Activated gamma-delta T cell treated with anti-CD3 and anti-CD28 coated beads, Interleukin-2, amount 50 U/mL, for 16 hours (primary cell): ENCODE results near the gene HOXB9.

Source experiments
- DNase-seq: peaks from one replicate; pipeline ENCODE4 v3.0.0-alpha.2; 2020; ENCODE audit warnings: low read depth

Gene HOXB9

DNA sequence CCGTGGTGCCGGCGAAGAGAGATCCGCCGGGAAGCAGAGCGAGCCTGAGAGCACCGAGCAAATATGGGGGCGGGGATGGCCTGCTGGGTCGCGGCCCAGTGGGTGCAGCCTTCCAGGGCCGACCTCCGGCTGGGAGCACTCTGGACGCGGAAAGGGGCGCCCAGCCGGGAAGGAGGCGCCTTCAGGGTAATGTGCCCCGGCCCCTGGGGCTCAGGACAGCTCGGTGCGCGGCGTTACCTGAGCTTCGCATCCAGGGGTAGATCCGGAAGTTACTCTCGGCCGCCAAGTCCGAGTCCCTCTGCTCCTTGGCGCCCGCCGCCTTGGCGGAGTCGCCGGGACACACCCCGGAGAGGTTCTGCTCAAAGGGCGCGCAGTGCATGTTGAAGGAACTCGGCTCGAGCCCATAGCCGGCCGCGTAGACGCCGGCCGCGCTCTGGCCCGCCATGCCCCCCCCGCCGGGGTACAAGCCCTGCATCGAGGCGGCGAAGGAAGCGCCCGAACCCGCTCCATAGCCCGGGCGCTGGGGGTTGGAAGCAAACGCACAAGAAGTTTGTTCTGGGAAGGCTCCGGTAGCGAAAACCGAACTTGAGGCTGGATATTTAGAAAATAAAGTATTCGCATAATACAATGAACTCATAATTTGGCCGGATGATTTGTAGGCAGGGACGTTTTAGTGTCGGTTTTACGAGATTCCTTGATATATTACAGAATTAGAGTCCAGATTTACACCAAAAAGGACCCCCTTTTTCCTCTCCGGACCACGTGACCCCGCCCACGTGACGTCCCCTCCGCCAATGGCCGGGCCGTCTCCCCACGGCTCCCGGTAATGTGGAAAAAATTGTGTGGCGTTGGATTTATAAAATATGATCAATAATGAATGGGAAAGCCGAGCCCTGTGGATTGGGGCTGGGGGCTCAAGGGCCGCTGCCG, 15.6 kb downstream of the HOXB9 start, which contains the start of gene HOXB7:
Gene HOXB7 (minus strand): TSS at position 736 of the 930 bp plus-strand sequence. CDS start 99 bp downstream, at position 637.
- no peak for DNase-seq

DNA sequence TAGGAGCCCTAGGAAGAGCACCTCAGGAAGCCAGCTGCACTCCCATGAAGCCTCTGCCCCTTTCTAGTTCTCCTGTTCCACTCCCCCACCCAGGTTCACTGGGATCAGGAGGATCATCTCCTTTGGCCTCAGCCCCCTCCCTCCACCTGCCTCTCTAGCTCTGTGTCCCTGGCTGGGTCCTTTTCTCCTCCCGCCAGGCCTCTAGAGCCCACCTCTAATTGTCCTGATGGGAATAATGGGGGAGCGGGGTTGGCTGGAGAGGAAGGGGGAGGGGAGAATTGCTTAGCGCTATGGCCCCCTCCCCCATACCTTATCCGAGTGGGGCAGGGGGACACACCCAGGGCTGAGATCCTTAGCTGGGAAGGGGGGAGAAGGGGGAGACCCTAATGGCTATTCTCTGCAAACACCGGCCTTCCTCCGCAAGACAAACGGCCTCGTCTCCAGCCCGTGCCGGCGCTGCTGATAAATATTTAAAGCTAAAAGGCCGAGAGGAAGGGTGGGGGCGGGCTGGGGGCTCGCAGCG, 16.3 kb downstream of the HOXB9 start:
- DNase-seq = no peak

DNA sequence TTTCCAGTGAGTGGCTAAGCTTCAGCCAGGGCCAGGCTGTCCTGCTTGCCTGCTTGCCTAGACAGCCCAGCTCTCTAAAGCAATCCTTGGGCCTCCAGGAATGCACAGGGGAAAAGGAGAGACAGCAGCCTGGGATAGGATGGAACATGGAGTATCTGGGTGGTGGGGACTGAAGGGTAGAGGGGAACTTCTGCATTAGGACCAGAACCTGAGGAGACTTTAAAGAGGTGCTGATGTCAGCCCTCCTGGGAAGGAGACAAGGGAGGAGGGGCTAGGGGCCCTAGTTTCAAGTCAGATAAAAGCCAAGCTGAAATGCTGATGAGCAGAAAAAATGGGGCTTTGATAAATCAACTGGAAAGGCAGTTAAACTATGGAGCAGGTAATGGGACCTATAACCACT, 17.1 kb downstream of the HOXB9 start:
- no peak for DNase-seq

DNA sequence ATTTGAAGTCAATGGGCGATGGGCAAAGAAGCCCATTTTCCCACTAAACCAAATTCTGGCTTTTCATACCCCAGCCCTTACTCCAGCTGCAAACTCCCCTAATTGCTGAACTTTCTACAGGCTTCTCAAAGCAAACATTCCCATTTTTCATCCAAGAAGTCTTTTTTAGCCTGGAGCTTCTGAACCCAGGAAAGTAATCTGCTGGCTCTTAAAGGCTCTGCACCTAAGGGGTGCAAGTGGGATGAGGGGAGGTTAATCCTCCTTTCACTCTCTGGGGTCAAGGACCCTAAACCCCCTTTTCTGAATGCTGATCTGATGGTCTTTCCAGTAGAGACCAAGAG, 17.7 kb downstream of the HOXB9 start:
- DNase-seq = no peak

DNA sequence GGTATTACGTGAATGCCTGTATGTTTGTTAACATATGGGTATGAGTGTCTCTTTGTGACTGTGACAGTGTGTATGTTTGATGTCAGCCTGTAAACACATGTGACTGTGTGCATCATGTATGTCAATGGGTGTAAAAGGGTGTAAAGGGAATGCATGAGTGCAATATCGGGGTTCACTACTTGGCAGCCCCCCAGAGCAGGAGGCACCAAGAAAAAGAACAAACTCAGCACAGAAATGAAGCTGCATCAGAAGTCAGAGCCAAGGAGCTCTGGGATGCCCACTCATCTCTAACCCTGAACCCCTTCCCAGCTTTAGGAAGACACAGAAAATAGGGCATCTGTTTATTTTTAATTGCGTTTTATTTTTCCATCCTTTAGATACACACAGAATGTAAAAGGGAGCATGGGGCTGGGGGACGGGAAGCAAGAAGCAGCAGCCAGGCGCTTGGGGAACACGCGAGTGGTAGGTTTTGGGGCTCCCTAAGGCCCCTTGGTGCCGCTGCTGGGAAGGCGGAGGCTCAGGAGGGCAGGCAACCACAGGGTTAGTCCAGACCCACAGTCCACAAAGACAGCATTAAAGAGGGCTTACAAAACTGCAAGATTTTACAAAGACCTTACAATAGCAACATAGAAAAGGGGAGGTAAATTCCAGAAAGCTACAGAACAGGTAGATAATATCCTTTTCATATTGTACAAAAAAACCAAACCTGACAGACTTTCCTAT, 19.1 kb downstream of the HOXB9 start:
- DNase-seq = no peak

DNA sequence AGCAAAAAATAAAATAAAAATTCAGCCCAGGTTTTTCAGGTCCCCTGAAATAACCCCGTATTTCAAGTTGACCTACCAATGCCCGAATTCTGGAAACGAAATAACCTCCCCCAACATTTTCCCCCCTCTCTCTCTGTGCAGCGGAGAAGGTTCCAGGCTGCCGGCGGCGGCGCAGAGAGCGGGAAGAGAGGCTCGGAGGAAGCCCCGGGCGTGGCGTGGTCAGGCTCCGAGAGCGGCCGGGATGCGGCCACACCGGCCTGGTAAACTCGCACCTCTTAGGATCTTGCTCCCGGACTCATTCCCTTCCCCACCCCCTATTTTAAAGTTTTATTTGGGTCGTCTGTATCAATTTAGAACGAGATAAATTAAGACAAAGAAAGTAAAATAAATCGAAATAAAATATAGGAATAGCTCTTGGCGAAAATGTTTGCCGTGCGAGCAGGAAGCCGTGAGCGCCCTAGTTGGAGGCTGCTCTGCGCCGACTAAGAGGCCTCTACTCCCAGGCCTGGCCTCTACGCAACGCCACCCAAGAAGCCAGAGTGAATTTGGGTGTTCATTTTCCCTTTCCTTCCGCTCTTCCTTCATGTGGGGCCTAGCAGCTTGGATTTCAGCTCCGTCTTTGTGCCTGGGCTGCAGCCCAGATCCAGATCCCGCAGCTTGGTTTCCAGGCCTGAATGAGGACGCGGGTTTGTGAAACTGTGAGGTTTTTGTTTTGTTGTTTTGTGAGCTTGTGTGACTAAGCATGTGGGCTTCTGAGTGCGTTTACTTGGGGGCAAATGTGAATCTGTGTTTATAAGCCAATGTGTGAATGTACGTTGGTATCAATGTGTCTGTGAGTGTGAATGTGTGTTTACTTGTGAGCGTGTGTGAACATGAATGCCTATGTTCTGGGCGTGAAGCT, 19.9 kb downstream of the HOXB9 start:
- DNase-seq = no peak

DNA sequence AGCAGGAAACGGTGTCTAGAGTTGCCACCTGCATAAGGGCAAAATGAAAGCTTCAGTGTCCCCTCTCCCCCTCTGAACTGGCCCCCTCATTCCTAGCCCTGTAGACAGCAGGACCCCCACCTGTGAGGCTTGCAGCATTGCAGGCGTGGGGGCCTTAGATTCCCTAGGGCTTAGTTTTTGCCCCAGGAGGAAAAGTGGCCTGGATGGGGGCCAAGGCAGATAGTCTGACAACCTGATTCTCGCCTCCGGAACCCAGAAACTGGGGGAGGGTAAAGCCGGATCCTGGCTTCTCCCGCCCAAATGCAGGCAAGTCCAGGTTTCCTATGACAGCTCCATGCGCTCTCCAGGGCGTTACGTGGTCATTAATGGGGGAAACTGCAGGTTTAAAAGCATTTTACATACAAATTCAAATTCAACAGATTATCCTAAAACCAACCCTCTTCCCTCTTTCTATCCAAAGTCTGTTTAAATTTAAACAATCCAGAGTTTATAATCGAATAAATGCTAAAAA, 20.7 kb downstream of the HOXB9 start:
- no peak for DNase-seq

DNA sequence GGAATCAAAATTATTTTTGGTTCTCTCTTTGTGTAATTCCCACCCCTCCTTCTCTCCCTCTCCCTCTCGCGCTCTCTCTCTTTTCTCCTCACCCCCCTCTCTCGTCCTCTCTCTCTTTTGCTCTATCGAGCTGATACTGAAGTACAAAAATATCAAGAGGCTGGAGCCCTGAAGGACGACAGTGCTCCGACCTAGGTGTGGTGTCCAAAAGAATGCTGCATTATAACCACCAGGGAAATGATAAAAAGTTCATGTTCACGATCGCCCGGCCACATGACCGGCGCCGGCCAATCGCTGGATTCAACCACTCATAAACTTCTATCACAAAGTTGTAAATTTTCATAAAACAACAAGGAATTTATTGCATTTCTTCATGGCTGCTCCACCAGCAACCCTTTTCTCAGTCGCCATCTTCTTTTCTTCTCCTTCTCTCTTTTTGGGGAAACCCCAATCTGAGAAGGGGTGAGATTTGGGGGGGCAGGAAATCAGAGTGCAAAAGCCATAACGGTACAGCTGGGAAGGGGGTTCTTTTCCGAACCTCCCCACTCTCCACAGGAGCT, 21.3 kb downstream of the HOXB9 start, which contains the start of gene HOXB6:
Gene HOXB6 (minus strand): TSS at position 217 of the 560 bp plus-strand sequence. CDS start 6,836 bp downstream, outside the sequence.
- DNase-seq = no peak

DNA sequence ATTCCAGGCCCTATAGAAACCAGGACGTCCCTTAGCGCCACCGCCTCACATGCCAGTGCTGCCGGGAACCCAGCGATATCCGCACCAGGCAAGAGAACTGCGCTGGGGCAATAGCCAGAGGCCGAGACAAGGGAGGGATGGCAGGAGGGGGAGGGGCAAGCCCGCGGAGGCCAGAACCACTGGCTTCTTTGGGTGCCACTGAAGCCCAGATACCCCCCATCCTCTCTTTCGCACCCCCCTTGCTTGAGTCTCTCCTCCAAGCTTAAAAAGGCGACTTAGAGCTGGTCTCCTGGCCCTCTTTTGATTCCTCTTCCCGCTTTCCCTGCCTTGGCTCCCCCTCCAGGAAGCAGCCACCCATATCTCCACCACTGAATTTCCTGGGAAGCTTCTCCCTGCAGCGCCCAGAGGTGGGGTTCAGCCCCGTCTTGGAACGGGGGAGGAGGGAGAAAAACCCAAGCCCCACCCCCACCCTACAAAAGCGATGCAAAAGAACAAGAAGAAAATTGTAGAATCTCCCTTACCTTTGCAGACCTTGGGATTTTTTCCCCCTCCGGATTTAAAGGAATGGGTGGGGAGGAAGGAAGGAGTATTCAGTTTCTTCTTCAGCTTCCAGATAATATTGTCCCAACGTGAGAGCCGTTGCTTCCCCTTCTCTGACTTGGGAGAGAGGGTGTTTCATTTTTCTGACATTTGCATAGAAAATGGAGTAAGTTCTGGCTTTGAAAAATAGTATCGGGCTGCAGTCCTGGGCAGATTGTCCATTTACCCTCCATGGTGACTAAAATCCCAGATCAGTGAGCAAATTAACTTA, 22.0 kb downstream of the HOXB9 start:
- DNase-seq = no peak

DNA sequence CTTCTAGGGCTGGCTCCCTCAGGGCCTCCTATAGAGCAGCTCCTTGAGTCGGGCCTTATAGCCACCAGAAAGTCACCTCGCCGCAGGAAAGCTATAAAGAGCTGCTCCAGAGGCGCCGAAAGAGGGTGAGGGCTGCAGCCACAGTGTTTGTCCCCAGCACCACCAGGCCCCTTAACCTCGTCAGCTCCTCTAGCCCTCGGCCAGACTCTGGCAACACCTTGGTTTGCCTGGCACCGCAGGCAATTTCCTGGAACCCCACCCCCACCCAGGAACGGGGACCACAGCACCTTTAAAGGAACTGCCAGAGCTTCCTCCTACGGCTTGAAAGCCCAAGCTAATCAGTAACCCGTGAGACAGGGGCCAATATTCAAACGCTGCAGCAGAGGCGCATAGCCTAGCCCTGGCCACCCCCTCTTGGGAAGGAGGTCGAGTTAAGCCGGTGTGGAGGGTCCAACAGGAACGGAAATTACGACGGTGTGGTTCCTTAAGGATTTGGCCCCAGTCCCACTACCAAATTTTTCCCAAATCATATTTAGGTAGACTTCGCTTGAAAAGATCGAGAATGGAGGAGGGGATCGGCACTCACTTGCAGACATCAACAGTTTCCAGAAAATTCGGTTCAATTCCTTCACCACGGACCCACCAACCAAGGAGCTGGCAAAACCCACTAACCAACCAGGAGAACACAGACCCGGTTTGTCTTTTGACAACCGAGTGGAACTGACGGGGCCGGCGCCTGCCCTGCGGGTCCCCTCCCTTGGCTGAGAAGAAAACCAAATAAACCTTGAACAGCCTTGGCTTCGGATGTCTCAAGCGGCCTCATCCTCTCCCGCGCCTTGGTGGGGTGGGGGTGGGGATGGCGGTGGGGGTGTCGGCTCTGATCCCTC, 24.4 kb downstream of the HOXB9 start:
- no peak for DNase-seq

DNA sequence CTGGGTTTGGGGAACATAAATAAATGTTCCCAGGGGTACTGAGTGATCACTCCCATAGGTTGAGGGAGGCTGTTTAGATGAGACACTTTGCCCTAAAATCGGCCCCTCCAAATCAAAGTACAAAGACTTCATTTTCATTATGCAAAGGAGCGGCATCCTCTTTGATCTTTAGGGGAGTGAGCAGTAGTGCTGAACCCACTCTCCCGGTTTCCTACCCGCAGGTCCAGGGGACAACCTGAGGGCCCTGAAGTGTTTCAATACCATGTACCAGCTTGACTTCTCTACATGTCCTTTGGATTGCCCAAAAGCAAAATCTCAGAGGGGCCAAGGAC, 25.0 kb downstream of the HOXB9 start:
- no peak for DNase-seq

DNA sequence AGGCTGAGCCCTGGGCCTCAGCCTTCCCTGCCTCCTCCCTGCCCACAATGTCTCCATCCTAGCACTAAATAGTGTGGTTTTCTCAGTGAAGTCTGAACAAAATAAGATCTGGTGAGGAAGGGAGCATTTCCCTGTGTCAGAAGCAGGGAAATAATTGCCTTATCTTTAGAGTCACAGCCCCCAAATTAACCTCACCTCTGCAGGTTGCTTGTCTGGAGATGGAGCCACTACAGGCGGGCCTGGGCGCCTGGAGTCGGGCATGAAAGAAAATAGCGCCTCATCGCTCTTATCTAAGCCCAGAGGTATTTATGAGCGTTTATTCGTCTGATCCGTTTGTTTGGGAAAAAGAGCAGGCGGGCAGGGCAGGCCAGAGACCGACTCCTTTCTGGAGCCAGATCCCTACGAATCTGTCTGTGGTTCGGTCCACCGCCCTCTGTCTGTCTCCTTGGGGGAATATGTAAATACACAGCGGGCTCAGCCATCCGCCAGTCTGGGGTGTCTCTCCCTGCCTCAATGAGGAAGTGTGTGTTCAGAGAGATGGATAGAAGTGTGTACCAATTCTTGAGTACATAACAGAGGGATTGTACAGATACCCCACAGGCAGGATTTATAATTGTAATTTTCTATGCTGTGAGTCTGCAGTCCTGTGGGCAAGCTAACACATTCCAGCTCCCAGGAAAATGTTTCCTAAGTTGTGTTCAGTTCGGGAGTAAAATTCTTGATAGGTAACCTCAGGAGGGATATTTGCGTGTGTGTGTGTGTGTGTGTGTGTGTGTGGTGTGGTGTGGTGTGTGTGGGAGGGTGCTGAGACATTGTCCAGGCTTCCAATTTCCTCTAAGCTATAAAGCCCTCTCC, 25.7 kb downstream of the HOXB9 start:
- DNase-seq = no peak

DNA sequence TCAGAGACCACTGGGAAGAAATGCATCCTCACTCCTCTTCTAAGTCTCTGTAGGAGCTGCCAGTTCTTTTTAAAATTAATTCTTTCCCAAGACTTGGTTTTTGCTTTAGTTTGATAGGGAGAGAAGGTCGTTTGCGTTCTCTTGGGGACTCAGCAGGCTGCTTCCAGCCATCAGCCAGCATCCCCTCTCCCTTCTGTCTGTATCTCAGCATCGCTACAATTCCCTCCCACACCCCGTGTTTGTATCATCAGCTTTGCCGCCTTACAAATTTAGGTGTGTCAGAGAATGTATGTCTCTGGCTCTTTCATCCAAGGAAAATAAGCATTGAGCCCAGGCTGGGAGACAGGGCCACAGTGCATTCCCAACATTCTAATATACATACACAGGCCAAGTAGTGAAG, 26.8 kb downstream of the HOXB9 start:
- DNase-seq = no peak

DNA sequence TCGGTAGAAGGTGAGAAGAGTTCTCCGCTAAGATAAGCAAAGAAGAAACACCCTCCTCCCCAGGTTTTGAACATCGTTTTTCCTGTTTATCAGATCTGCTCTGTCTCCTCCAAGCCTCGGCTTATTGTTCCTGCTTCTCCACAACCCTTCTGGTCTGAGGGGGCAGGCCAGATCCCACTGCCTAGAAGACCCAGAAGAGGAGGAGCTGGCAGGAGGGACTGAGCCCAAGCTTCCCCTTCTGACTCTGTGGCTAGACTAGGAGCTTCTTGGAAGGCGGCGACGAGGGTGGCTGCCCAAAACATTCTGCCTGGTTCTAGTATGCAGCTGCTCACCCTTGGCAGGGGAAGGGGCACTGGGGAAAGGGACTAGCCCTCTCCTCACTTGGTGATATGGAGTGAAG, 27.4 kb downstream of the HOXB9 start:
- DNase-seq = no peak

DNA sequence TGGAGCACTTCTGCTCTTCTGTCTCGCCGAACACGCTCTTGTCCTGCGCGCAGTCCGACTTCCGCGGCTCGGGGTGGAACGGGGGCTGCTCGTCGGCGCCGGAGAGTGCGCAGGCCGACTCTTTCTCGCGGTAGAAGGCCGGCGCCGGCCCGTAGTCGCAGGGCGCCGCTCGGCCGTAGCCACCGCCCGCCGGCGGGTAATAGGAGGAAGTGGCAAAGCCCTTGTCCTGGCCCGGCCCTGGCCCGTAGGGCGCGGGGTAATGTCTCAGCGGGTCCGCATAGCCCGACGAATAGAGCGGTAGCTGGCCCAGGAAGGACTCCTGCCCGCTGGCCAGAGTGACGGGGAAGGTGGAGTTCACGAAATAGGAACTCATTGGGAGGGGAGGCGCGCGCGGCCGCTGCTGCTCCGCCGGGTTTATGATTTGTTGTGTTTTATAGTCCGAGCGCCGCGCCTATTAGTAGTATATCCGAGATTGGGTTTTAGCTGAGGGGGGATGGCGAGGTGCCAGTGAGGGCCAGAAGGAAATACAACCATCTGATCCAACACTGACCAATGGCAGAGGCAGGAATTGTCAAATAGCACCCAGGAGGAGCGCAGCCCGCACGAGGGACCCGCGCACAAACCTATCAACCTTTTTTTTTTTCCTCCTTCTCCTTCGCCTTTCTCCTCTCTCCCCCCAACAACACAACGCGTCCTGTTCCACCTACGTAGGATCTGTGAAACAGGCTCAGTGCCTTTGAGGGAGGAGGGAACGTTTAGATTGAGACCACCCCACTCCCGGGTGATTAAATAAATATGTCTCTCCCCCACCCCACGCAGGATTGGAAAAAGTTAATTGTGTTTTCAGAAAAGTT, 28.2 kb downstream of the HOXB9 start:
- no peak for DNase-seq

DNA sequence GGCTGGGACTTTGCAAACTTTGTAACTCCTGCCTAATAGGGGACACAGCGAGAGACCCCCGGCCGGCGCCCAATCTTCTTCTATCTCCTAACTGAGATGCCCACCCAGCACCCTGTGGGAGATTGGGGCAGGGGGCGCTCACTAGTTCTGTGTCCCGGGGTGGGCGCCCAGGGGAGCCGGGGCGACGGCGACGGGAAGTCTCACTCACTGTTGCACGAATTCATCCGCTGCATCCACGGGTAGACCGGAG, 28.7 kb downstream of the HOXB9 start:
- no peak for DNase-seq

DNA sequence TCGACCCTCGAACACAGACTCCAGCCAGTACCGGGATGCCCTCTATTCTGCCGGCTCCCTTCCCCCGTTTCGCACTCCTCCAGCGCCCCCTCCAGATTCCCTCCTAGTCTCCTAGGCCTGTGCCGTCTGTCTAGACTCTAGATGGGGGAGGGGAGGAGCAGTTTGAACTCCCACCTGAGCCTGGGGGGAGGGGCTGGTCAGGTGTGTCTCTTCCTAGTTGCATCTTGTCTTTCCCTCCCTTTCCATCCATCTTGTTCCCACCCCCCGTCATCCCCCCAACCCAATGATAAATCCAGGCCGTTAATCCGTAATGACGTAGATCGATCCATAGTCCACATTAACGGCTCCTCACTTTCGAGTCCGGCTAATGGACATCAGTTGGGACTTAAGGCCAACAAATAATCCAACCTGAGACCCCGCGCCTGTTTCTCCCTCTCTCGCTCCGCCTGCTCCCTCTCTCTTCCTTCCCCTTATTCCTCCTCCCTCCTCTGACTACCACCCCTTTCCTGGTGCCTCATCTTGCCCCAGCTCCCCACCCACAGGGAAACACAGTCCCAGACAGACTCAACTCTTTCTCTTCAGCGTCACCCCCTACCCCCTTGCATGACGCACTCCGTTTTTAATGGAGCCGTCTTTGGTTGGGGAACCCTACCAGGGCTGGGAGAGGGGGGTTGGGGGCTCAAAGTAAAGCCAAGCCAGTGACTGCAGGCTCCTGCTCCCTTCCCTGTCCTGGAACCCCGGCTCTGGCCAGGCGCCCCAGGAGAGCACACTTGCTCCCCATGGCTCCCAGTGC, 29.2 kb downstream of the HOXB9 start:
- no peak for DNase-seq
